Measurements from ENCODE around the gene LNP1.

Gene LNP1

DNA sequence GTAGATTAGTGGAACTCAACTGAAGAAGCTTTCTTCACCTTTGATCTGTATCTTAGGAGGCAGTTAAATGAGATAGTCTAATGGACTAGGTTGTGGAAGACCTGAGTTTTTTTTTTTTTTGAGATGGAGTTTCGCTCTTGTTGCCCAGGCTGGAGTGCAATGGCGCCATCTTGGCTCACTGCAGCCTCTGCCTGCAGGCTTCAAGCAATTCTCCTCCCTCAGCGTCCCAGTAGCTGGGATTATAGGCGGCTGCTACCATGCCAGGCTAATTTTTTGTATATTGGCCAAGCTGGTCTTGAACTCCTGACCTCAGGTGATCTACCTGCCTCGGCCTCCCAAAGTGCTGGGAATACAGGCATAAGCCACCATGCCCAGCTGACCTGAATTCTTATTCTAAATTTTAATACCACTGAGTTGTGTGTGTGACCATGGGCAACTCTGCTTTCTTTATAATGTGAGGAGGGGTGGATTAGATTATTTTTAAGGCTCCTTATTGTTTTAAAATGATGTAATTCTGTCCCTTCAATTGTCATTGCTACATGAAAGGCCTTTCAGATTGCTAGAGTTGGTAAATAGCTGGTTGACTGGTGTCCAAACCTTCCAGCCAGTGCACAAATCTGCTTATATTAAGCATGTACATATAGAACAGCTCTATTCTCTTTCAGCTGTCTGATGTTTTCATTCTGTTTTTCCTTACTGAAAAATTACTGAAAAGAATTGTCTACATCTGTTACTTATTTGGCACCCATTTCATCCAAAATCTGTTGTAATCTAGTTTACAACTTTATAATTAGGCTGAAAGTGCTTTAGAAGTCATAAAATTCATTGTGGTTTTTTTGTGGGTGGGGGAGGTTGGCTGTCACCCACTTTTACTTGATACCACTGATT lies 2.3 kb downstream of the LNP1 start:
- no peak for DNase-seq (ENCODE audit: low read depth, low spot score)
- ChIA-PET POLR2A (no interaction called here), CTCF (no interaction called here)
- peak overlapping the region; percentile 7 for H3K4me3 ChIP-seq (ENCODE audit: low read depth, low read length)
- TF ChIP-seq, protein P1, sequence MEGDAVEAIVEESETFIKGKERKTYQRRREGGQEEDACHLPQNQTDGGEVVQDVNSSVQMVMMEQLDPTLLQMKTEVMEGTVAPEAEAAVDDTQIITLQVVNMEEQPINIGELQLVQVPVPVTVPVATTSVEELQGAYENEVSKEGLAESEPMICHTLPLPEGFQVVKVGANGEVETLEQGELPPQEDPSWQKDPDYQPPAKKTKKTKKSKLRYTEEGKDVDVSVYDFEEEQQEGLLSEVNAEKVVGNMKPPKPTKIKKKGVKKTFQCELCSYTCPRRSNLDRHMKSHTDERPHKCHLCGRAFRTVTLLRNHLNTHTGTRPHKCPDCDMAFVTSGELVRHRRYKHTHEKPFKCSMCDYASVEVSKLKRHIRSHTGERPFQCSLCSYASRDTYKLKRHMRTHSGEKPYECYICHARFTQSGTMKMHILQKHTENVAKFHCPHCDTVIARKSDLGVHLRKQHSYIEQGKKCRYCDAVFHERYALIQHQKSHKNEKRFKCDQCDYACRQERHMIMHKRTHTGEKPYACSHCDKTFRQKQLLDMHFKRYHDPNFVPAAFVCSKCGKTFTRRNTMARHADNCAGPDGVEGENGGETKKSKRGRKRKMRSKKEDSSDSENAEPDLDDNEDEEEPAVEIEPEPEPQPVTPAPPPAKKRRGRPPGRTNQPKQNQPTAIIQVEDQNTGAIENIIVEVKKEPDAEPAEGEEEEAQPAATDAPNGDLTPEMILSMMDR (IDR thresholded peaks at IDR 0.05; ENCODE audit: insufficient read depth, low read length, missing control alignments), result no peak

DNA sequence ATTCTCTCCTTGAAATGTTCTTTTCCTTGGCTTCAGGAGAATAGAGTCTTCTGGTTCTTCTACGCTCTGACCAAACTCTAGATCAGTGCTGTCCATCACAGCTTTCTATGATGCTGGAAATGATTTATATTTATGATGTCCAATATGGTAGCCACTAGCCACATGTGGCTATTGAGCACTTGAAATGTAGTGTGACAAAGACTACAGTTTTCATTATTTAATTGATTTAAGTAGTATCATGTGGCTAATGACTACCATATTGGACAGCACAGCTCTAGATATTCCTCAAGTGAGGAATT lies 2.9 kb downstream of the LNP1 start:
- POLR2A ChIA-PET, result no interaction called here
- TF ChIP-seq, protein P1 (IDR thresholded peaks at IDR 0.05; ENCODE audit: insufficient read depth, low read length, missing control alignments), result no peak
- no peak overlapping the region for H3K4me3 ChIP-seq (ENCODE audit: low read depth, low read length)
- CTCF ChIA-PET, result no interaction called here
- DNase-seq (ENCODE audit: low read depth, low spot score), result no peak

DNA sequence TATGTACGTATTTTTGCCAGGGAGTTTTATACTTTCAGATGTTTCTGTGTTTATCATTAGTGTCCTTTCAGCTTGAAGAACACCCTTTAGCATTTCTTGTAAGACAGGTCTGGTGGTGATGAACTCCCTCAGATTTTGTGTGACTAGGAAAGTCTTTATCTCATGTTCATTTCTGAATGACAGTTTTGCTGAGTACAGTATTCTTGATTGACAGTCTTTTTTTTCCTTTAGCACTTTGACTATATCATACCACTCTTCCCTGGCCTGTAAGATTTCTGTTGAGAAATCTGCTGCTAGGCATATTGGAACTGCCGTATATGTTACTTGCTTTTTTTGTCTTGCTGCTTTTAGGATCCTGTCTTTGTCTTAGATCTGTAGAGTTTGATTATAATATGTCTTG lies 5.8 kb downstream of the LNP1 start:
- TF ChIP-seq, protein P1 (IDR thresholded peaks at IDR 0.05; ENCODE audit: insufficient read depth, low read length, missing control alignments), result no peak
- POLR2A ChIA-PET, result no interaction called here
- no peak for DNase-seq (ENCODE audit: low read depth, low spot score)
- CTCF ChIA-PET, result interaction anchor here (0.9 kb wide), 1 partner anchor 57 kb away, joined by 3 read pairs; no protein-coding TSS in a partner anchor
- H3K4me3 ChIP-seq (ENCODE audit: low read depth, low read length), result no peak overlapping the region

DNA sequence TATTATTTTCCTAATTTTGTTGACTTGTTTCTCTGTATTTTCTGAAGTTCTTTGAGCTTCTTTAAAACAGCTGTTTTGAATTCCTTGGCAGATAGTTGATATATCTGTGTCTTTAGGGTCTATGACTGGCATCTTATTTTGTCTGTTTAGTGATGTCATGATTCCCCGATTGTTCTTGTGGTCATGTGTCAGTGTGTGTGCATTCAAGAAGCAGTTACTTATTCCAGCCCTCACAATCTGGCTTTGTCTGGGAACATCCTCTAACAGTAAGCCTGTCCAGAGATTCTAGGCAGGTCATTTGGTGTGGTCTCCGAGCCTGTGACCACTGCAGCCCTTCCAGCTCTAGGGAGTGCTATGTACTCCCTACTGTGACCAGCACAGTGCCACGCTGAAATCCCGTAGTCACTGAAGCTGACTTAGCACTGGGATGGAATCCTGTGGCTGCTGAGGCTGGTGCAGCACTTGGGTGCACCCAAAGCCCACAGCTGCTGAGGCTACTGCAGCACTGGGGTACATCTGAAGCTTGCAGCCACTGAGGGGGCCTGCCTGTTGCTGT lies 6.7 kb downstream of the LNP1 start:
- TF ChIP-seq, protein P1 (IDR thresholded peaks at IDR 0.05; ENCODE audit: insufficient read depth, low read length, missing control alignments), result no peak
- no peak for DNase-seq (ENCODE audit: low read depth, low spot score)
- H3K4me3 ChIP-seq (ENCODE audit: low read depth, low read length), result no peak overlapping the region
- POLR2A ChIA-PET, result no interaction called here
- CTCF ChIA-PET, result interaction anchor here (0.9 to 1.3 kb wide), 2 partner anchors 15 to 56 kb away, joined by 3 read pairs; no protein-coding TSS in a partner anchor

DNA sequence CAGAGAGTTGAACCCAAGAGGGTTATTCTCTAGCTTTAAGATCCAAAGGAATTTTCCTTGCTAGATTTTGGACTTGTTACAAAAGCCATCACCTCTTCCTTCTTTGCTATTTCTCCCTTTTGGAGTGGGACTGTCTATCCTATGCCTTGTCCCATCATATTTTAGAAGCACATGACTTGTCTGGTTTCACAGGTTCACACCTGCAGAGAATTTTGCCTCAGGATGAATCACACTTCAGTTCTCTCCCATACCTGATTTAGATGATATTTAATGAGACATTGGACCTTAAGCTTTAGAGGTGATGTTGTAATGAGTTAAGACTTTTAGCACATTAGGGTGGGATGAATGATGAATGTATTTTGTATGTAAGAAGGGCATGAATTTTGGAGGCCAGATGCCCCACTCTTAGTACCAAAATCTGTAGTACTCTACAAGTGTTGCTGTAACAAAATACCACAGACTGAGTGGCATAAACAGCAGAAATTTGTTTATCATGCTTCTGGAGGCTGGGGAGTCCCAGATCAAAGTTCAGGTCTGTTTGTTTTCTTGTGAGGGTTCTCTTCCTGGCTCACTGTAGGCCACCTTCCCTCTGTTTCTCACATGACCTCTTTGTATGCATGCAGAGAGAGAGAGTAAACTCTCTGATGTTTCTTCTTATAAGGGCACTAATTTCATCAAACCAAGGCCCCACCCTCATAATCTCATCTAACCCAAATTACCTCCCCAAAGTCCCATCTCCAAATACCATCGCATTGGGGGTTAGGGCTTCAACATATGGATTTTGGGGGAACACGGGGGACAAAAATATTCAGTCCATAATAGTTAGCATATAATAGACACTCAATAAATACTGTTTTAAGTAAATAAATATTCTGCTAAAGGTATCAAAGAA lies 10.0 kb downstream of the LNP1 start:
- H3K4me3 ChIP-seq (ENCODE audit: low read depth, low read length), result no peak overlapping the region
- TF ChIP-seq, protein P1 (IDR thresholded peaks at IDR 0.05; ENCODE audit: insufficient read depth, low read length, missing control alignments), result no peak
- no peak for DNase-seq (ENCODE audit: low read depth, low spot score)
- ChIA-PET POLR2A (no interaction called here), CTCF (interaction anchor here (1.2 to 2.3 kb wide), 2 partner anchors 8 to 579 kb away, joined by 4 to 7 read pairs; no protein-coding TSS in a partner anchor)

Measured in AG04449 (cell line).